Caco-2 (cell line): ENCODE data around the gene ZDHHC19. TPM values are rescaled to one million over a fixed set of nuclear protein-coding genes. Genes with fewer than 3 reads are reported as not detected.
A peak's percentile ranks its signal among the peaks of the same experiment; 100 is the strongest.

Experiments used
- Bru-seq: library from RNA; stranded (reverse); fragments of 400-500 nt; gene quantifications from one replicate; lab custom pipeline; 2021; lab: Mats Ljungman, UMichigan
- BruChase-seq, 2 experiments: library from RNA; stranded (reverse); fragments of 400-500 nt; gene quantifications; one replicate each; lab custom pipeline; 2021; lab: Mats Ljungman, UMichigan
- BruUV-seq: library from RNA; stranded (reverse); fragments of 400-500 nt; replicated peaks from 2 replicates; lab custom pipeline; 2021; lab: Mats Ljungman, UMichigan
- CTCF ChIA-PET: fragments of 300-600 bp; sonication (Branson Sonifier 250); formaldehyde crosslinking; loops from one replicate; lab custom pipeline; 2022; ENCODE audit warnings: antibody characterized with exemption; lab: Charles Lee
- POLR2A ChIA-PET: fragments of 300-600 bp; sonication (Branson Sonifier 250); formaldehyde crosslinking; loops from one replicate; lab custom pipeline; 2022; ENCODE audit warnings: antibody characterized with exemption; lab: Charles Lee
- DNase-seq, 2 experiments: peaks; one replicate each; pipeline versions ENCODE4 v3.0.0 to v3.0.0-alpha.2; 2020 to 2022
- H3K27me3 ChIP-seq: replicated peaks from 2 replicates; pipeline ENCODE4 v1.6.0; 2011; ENCODE audit warnings: low read length; ENCODE audit not compliant: control insufficient read depth, insufficient read depth
- H3K36me3 ChIP-seq: 2 replicates; pipeline ENCODE4 v1.5.1; 2011; ENCODE audit warnings: low read length; ENCODE audit not compliant: control insufficient read depth, insufficient read depth
- H3K4me1 ChIP-seq: fragments of 250-450 bp; sonication (Bioruptor Pico); 2 replicates; pipeline ENCODE4 v1.5.1; 2020; ENCODE audit warnings: mild to moderate bottlenecking
- H3K4me3 ChIP-seq: 2 replicates; pipeline ENCODE4 v1.5.1; 2011; ENCODE audit warnings: low read depth, mild to moderate bottlenecking, control low read depth, low read length
- H3K9me3 ChIP-seq: fragments of 250-450 bp; sonication (Bioruptor Pico); 2 replicates; pipeline ENCODE4 v1.5.1; 2020; ENCODE audit warnings: mild to moderate bottlenecking, moderate library complexity
- H3K27ac Mint-ChIP-seq: one replicate; pipeline ENCODE4 v1.8.0; 2022; ENCODE audit warnings: mixed read lengths; ENCODE audit not compliant: unreplicated experiment
- H3K27me3 Mint-ChIP-seq: one replicate; pipeline ENCODE4 v1.8.0; 2022; ENCODE audit warnings: mixed read lengths; ENCODE audit not compliant: insufficient read depth, unreplicated experiment
- H3K36me3 Mint-ChIP-seq: one replicate; pipeline ENCODE4 v1.8.0; 2022; ENCODE audit warnings: mild to moderate bottlenecking, mixed read lengths; ENCODE audit not compliant: insufficient read depth, unreplicated experiment
- H3K4me1 Mint-ChIP-seq: one replicate; pipeline ENCODE4 v1.8.0; 2022; ENCODE audit warnings: low read depth, mixed read lengths; ENCODE audit not compliant: unreplicated experiment
- H3K4me3 Mint-ChIP-seq: one replicate; pipeline ENCODE4 v1.8.0; 2022; ENCODE audit warnings: mild to moderate bottlenecking, moderate library complexity, mixed read lengths; ENCODE audit not compliant: unreplicated experiment
- H3K9me3 Mint-ChIP-seq: one replicate; pipeline ENCODE4 v1.8.0; 2022; ENCODE audit warnings: mixed read lengths; ENCODE audit not compliant: unreplicated experiment
- CTCF ChIP-seq, 2 experiments: fragments of 200-600 bp in 1 of 2; IDR thresholded peaks; 1 replicate in 1 of 2; 2 replicates in 1 of 2; pipeline versions ENCODE4 v1.5.1 to v1.8.0; 2011 to 2022; ENCODE audit warnings: antibody characterized with exemption in 1 of 2, control low read depth in 1 of 2, inconsistent platforms in 1 of 2, low read depth in 1 of 2, low read length in 1 of 2, mild to moderate bottlenecking in 1 of 2, moderate library complexity in 1 of 2; ENCODE audit not compliant: insufficient read depth in 1 of 2, severe bottlenecking in 1 of 2, unreplicated experiment in 1 of 2
- intact Hi-C: fragments of 100-400 bp; cut with micrococcal nuclease; formaldehyde crosslinking; loops from one replicate; pipeline ENCODE4 v1.10.0; 2022; ENCODE audit not compliant: unreplicated experiment
- long read RNA-seq: library from polyadenylated mRNA; stranded (forward); transcript quantifications from one replicate; pipeline ENCODE4 v2.0.0, GENCODE V29; 2022
- total RNA-seq: library from RNA; stranded (reverse); gene quantifications from 2 replicates; pipeline ENCODE4 v1.2.3, GENCODE V29; 2022

Gene ZDHHC19
- total RNA-seq = not detected in 2 replicates
- percentile 17 among the genes with signal in this experiment for Bru-seq, nascent RNA
- percentile 18 among the genes with signal in this experiment for BruChase-seq, experiment 1, labeled RNA remaining after a 2-hour chase
- percentile 20 among the genes with signal in this experiment for BruChase-seq, experiment 2, labeled RNA remaining after a 6-hour chase
- long read RNA-seq = 0 reads

GRCh38 chr3:196210673-196211556 is at the start of gene ZDHHC19:
Gene ZDHHC19, minus strand, starts transcription at chr3:196211400. Its CDS starts 85 bp downstream, at chr3:196211315.
- no peaks in the 10 kb centered on the region for H3K9me3 Mint-ChIP-seq
- H3K36me3 ChIP-seq = no peaks in the 10 kb centered on the region
- peaks cover 7% of the 10 kb centered on the region for H3K4me1 Mint-ChIP-seq
- H3K9me3 ChIP-seq = no peaks in the 10 kb centered on the region; the same call in 1 of the 2 replicates
- no peaks in the 10 kb centered on the region for H3K27me3 Mint-ChIP-seq
- peaks cover 9% of the 10 kb centered on the region; the same call in 1 of the 2 replicates for H3K4me1 ChIP-seq
- H3K36me3 Mint-ChIP-seq = no peaks in the 10 kb centered on the region
- CTCF ChIA-PET = interaction anchor here (0.6 kb wide), 1 partner anchor 29 kb away, joined by 4 read pairs; no protein-coding TSS in a partner anchor
- intact Hi-C loops = no loop called here
- TF ChIP-seq CTCF (IDR thresholded peaks at IDR 0.05; ENCODE audit: insufficient read depth in 1 of 2, low read depth in 1 of 2, low read length in 1 of 2, severe bottlenecking in 1 of 2, unreplicated experiment in 1 of 2) = no peak
- H3K27me3 ChIP-seq = no peaks in the 10 kb centered on the region
- no peak within 1 kb of the TSS for H3K4me3 ChIP-seq
- POLR2A ChIA-PET = no interaction called here
- no peak within 1 kb of the TSS for H3K4me3 Mint-ChIP-seq
- no peak within 1 kb of the TSS for H3K27ac Mint-ChIP-seq
- no TSS peak for BruUV-seq
- DNase-seq = no peak

- ChIA-PET POLR2A (no interaction called here), CTCF (no interaction called here)
- intact Hi-C loops = no loop called here
- Histone ChIP-seq H3K4me1 (no peaks in the 10 kb centered on the region), H3K9me3 (no peaks in the 10 kb centered on the region), H3K36me3 (no peaks in the 10 kb centered on the region; the same call in 1 of the 2 replicates), H3K27me3 (no peaks in the 10 kb centered on the region), H3K4me3 (no peak overlapping the region)
- no peaks in the 10 kb centered on the region for H3K9me3 Mint-ChIP-seq
- no peak overlapping the region for H3K4me3 Mint-ChIP-seq
- DNase-seq = no peak
- H3K27ac Mint-ChIP-seq = no peak overlapping the region
- no TSS peak for BruUV-seq
- no peaks in the 10 kb centered on the region for H3K4me1 Mint-ChIP-seq
- TF ChIP-seq CTCF (IDR thresholded peaks at IDR 0.05; ENCODE audit: insufficient read depth in 1 of 2, low read depth in 1 of 2, low read length in 1 of 2, severe bottlenecking in 1 of 2, unreplicated experiment in 1 of 2) = no peak
- H3K36me3 Mint-ChIP-seq = peaks cover 32% of the 10 kb centered on the region
- H3K27me3 Mint-ChIP-seq = no peaks in the 10 kb centered on the region
Measured at GRCh38 chr3:196260784-196261183, 49.6 kb upstream of the ZDHHC19 start.

GRCh38 chr3:196255776-196256175 is 44.6 kb upstream of the ZDHHC19 start:
- H3K27ac Mint-ChIP-seq = no peak overlapping the region
- no TSS peak for BruUV-seq
- DNase-seq = no peak
- Histone ChIP-seq H3K36me3 (no peaks in the 10 kb centered on the region; the same call in 1 of the 2 replicates), H3K4me3 (no peak overlapping the region), H3K9me3 (no peaks in the 10 kb centered on the region), H3K27me3 (no peaks in the 10 kb centered on the region), H3K4me1 (no peaks in the 10 kb centered on the region)
- H3K27me3 Mint-ChIP-seq = no peaks in the 10 kb centered on the region
- H3K36me3 Mint-ChIP-seq = peaks cover 29% of the 10 kb centered on the region
- POLR2A ChIA-PET = no interaction called here
- CTCF ChIA-PET = interaction anchor here (1.0 kb wide), 1 partner anchor 267 kb away, joined by 3 read pairs; no protein-coding TSS in a partner anchor
- H3K9me3 Mint-ChIP-seq = no peaks in the 10 kb centered on the region
- no peak overlapping the region for H3K4me3 Mint-ChIP-seq
- H3K4me1 Mint-ChIP-seq = no peaks in the 10 kb centered on the region
- no peak for TF ChIP-seq CTCF (IDR thresholded peaks at IDR 0.05; ENCODE audit: insufficient read depth in 1 of 2, low read depth in 1 of 2, low read length in 1 of 2, severe bottlenecking in 1 of 2, unreplicated experiment in 1 of 2)
- intact Hi-C loops = loop anchor here (10.0 kb wide), 1 partner anchor 189 kb away; no protein-coding TSS in a partner anchor
